HG03571 (cell line): Measurements from ENCODE around the gene WDPCP.
"Not testable (repeated sequence)": the region's sequence is repeated elsewhere in the genome, so short reads cannot be mapped to it uniquely, and the experiment has no call there.

Source experiments
- ATAC-seq: cut with Tn5 transposase; IDR thresholded peaks from one replicate; pipeline ENCODE4 v1.9.1; 2021; ENCODE audit not compliant: unreplicated experiment

The WDPCP gene

DNA sequence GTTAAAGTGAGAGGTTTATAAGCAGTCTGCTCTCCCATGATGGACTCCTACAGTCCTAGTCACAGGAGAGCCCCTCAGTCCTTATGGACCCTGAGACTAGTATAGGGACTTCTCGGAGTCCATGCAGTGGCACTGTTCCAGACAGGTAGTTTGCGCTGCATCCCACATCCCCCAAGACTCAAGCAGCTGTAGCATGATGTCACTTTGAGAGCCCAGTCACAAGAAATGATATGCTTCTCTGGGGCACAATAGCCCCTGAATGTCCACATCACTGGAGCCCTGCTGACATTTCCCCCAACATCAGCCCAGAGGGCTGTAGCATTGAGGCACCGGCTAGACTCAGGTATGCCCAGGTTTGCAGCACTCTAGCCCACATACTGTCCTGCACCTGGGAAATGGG is 317.6 kb downstream of the WDPCP start:
- no peak for ATAC-seq

DNA sequence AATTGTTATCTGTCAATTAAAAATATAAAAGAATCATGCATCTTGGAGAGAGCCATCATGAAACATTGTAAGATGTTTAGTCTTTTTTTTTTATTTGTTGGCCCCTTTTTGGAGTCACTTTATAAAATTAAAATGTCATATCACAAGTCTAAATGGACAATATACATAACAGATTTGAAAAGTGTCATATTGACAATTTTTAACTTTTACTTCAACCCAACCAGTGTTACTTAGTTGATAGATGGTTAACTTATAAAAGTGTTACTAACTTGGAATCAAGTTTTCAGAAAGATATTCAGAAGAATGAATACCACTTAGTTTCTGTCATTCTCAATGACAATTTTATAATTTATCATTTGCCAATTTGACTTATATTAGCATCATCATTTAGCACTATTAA is 319.3 kb downstream of the WDPCP start:
- no peak for ATAC-seq

DNA sequence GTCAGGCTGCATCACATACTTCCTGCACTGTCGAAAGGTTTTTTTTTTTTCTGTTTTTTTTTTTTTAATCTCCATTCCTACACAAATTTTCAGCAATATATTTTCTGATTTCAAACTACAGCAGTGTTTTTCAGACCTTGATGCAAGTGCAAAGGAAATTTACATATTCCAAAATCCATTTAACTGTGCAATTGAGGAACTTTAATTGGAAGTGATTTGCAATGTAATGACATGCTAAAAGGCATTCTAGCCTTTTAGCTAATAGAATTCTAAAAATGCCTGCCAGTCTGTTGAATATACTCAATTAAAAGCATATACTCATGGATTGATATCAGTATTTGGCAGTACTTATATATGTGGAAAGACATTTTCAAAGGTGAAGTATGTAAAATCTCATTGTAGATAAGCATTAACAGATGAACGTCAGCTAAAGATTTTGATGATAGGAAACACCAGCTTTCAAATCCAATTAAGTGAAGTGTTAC is 327.1 kb downstream of the WDPCP start:
- ATAC-seq = no peak

DNA sequence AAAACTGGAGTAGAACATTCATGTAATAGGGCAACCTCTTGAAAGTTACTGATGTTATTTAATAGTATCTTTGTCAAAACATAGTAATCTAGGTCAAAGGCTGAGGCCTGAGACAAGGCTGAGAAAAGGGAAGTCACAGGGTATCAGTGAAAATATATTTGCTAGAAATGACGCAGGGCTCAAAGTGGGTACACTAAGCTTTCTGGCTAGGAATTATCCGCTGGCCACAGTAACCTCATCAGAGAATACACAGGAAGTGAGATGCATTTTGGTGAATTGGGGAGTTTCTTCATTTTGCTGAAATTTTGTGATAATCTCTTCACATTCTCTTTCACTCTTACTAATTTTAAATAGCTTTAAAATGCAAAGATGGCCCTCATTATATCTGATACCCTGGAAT is 330.8 kb downstream of the WDPCP start:
- ATAC-seq = no peak

DNA sequence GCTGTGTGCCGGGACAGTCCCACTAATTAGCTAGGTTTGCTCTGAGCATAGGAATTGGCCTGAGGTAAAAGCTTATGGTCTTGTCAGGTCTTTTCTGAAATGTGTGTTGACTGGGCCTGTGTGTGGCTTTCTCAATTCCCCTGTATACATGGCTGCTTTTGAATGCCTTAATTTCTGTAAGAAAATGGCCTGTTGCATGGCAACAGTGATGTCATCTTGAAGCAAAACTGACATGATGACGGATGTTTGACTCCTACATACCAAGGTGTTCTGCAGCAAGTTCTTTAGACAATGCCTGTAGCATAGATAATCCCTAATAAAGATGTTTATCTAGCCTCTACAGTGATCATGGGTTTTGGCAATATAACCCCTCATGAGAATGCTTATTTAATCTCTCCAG is 339.1 kb downstream of the WDPCP start:
- ATAC-seq = no peak

DNA sequence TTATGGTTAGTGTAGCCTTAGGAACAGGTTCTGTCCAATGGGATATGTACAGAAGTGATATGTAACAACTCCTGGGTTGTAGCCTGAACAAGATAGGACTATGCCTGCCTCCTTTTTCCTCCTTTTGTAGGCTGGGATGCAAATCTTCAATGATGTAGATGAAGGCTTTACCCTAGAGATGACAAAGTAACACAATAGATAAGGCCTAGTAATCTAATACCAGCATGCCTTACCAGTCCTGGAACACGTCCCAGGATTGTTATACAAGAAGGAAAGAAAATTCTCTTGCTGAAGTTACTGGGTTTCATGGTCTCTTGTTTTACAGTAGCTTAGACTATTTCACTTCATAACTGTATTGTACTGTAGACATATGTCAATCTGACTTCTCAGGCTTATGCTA is 345.5 kb downstream of the WDPCP start:
- ATAC-seq = no peak

DNA sequence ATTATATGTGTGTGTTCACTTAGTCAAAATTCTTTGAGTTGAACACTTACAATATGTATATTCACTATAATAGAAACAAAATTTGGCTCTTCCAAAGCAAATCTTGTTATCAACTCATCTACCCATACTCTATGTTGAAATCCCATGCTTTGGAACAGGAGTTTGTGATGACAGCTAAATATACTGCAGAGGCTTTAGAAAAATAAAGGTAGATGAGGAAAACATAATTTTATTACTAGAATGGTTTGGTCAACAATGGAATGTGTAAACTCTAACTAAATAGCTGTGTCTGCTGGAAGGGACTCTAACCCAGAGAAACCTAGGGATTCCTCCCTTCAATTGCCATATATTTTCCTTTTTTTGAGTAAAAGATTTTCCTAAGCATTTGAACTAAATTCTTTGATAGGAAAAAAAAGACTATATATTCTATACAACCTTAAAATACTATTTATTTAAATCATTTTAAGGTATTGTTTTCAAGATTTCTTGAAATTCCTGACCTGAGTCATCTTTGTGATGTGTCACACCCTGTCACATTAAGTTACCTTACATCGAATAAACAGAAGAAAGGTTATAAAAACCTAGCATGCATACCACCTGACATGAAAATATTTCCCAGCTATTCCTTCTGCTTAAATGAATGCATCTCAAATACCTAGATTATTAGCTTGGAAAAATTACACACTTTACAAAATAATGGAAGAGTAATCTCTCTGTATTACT is 362.2 kb downstream of the WDPCP start:
- ATAC-seq = no peak

DNA sequence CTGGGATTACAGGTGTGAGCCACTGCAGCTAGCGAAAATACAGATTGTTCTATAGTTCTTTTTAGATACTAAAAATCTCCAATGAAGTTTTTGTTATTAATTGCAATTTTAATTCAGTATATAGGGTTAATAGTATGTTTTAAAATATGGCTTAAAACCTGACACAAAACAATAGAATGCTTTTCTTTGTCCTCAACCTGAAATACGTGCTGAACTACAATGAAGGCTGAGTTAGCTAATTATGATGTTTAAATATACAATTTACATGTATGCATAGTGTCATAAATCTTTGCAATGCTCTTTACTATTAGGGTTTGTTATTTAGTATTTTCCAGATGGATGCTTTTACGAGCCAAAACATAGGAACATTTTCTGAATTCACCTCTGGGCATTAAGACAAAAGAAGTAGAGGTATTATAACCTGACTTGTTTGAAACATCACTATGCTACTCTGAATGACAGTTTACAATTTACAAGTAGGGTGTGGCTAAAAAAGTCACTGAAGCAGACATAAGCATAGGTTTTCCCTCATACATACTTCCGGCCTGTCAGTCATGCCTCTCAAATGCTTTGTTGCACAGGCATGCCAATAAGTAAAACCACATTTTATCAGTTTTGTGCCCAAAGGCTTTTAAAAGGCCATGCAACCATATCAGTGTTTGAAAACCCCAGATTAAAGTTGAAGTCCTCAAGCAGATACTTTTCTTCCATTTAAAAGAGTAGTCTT is 369.3 kb downstream of the WDPCP start:
- ATAC-seq = no peak

DNA sequence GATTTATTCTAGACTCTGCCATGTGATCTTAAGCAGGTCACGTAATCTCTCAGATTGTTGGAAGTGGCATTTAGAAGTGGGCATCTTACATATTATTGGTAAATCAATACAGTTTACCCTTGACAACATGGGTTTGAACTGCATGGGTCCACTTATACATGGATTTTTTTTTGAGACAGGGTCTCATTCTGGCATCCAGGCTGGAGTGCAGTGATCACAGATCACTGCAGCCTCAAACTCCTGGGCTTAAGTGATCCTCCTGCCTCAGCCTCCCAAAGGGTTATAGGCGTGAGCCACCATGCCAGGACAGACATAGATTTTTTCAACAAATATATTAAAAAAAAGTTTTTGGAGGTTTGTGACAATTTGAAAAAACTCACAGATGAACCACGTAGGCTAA is 393.0 kb downstream of the WDPCP start:
- no peak for ATAC-seq

DNA sequence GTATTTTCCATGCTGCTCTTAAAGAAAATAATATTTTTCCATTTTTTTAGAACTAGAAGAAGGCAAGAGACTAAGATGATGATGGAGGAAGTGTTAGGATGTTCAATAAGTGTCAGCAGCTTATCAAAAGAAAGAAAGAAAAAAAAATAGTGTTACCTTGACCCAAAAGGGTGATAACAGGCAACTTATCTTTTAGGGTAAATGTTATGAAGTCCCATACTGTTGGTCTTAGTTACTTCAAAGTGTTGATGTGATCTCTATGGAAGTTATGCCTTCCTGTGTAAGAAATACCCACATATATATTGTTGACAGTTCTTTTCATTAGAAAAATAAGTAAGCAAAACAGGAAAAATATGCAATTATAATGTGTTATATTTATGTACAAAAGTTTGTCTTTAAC is 394.1 kb downstream of the WDPCP start:
- no peak for ATAC-seq

DNA sequence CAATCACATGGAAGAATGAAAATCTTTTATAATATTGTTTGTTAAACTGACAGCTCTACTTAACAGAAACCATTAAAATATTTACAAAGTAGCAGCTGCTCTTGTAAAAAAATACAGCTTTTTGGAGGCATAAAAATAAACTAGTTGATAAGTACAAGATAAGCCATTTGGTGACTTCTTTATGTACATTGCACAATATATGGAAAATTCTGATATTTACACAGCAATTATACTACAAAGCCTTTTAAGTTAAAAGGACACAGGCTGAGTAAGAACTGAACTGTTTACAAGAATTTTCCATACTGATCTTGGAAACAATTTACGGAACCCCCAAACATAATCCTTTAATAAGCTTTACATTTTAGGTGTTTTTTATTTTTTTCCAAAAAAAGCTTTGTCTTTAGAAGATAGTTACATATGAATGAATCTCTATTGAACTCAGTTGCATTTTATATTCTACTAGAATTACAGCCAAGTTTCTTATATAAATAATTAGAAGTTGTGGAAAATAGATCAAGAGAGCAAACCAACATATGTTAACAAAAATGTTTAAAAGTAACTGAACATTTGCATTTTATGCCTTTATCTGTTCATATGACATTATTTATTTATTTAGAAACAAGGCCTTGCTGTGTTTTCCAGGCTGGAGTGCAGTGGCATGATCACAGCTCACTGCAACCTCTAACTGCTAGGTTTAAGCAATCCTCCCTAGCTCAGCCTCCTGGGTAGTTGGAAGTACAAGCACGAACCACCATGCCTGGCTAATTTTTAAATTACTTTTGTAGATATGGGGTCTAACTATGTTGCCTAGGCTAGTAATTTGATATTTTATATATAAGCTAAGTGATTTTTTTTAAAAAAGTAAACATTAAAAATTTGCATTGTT is 395.1 kb downstream of the WDPCP start:
- ATAC-seq = no peak

DNA sequence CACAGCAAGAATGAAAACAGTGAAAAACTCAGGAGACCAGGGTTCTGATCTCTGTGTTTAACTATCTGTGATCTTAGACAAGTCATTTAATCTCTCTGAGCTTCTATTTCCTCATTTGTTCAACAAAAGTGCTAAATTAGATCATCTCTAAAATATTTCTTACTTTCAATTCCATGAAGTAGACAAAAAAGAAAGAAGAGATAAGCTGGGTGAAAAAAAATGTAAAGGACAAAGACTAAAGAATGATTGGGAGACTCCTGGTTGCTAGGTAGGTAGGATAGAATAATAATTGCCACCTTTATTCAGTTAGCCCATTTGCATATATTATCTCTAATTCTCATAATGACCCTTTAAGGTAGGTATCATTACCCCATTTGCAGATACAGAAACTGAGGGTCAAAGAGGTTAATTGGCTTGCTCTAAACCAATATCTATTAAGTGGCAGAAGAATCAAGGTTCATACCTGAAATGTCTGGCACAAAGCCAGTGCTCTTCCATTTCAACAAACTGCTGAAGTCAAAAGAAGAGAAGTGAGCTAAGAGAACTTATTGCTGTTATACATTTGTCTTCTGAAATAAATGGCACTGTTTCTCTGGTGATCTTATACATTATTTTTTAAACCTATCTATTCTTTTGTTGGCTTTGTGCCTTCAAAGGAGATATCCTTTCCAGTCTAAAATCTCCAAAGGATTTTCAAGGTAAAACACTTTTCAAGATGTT is 395.9 kb downstream of the WDPCP start:
- no peak for ATAC-seq

DNA sequence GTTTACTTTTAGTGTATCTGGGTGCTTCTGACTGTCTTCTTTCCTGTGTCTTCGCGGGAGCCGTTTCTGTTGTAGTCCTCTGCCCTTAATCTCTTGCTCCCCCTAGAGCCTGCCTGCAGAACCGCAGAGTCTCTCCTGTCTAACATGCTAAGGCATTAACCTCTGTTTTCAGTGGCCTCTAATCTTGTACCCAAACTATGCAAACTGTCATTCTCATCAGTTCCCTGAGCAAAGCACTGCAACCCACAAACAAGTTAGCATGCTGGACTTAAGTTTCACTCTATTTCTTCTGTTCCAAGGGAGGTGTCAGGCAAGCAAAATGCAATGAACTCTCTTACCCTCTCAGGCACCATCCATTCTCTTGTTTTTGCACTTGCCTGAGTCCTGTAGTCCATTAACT is 399.3 kb downstream of the WDPCP start:
- no peak for ATAC-seq

DNA sequence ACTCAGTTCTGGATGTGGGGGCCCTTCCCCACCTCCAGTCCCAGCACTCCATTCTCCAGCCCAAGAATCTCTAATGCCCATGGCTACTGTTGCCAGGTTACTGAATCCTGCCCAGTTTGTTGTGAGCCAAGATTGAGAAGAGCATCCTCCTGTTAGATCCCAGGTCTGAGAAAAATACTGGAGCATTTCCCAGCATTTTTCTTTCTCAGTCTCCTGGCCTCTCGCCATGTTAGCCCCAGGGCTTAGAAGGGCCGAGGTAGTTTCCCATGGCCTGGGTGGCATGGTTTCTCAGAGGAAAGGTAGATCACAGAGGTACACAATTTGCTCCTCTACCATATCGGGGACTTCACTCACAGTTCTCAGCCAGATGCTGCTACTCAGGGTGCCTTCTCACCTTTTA is 401.9 kb downstream of the WDPCP start:
- ATAC-seq = no peak

DNA sequence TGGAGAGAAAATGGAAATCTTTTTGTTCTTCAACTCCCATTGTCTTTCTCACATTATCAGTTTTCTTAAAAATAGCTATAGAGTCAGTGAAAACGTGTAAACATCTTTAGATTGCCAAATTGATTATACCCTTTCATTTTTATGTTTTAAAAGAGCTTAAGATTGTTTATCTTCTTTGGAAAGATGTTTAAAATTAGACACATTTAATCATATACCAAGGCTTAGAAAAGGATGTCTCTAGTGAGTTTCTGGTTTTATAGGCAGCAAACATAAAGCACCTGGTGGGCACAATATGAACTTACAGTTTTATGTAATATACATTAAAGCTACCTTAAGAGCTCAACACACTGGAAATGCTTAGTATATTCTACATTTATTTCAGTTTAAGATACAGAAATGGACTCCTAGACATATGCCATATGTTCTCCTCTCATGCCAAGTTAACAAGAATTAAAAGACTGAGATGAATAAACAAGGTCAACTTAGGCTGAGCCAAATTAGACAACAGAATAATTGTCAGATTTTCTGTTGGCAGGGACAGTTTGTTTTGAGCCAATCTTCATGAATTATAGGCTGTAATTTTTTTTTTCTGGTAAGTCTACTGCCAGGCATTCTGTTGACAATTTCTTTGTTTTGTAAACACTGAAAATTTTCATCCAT is 425.0 kb downstream of the WDPCP start:
- ATAC-seq = no peak

DNA sequence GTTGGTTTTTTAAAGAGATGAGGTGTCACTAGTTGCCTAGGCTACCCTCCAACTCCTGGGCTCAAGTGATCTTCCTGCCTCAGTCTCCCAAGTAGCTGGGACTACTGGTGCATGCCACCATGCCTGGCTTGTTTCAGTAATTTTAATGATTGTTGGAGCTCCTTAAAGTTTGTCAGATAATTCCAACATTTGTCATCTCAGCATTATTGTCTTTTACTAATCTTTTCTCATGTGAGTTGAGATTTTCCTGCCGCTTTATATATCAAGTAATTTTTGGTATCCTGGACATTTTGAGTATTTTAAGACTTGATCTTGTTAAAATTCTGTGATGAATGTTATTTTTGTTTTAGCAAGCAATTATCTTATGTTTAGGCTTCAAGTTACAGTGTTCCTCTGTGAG is 429.0 kb downstream of the WDPCP start:
- ATAC-seq = no peak

DNA sequence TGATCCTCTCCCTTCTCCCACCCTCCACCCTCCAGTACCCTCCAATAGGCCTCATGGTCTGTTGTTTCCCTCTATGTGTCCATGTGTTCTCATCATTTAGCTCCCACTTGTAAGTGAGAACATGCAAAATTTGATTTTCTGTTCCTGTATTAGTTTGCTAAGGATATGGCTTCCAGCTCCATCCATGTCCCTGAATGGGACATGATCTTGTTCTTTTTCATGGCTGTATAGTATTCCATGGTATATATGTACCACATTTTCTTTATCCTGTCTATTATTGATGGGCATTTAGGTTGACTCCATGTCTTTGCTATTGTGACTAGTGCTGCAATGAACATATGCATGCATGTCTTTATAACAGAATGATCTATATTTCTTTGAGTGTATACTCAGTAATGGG is 451.6 kb downstream of the WDPCP start:
- ATAC-seq = not testable (repeated sequence)

DNA sequence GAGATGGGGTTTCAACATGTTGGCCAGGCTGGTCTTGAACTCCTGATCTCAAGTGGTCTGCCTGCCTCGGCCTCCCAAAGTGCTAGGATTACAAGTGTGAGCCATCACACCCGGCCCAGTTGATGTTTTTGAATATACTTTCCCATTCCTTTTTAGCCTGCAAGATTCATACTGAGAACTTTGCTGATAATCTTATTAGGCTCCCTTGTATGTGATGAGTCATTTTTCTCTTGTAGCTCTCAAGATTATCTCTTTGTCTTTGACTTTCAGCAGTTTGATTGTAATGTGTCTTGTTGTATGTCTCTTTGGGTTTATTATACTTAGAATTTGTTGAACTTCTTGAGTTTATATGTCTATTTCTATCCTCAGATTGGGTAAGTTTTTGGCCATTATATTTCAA is 456.3 kb downstream of the WDPCP start:
- no peak for ATAC-seq

DNA sequence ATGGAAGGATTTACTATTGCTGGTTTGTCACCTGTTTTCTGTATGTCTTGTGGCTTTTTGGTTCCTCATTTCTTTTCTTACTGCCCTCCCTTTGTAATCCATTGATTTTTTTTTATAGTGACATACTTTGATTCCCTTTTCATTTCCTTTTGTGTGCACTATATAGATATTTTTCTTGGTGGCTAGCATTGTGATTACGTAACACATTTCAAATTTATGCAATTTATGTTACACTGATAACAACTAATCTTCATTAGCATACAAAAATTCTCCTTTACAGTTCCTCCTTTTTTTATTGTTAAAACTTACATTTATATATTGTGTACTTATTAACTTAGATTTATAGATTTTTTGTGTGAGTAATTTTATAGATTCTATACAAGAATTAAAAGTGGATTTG is 457.1 kb downstream of the WDPCP start:
- ATAC-seq = no peak

DNA sequence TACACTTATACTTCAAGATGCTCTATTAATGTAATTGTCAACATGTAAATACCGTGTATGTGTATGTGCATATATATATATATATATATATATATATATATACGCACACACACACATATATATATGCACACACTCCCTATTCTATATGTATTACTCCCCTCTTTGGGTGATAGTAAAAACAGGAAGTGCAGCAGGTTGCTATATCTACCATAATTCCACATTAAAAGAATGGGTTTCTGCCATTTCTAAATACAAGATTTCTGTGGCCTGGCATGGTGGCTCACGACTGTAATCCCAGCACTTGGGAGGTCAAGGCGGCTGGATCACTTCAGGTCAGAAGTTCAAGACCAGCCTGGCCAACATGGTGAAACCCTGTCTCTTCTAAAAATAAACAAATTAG is 460.7 kb downstream of the WDPCP start:
- no peak for ATAC-seq

DNA sequence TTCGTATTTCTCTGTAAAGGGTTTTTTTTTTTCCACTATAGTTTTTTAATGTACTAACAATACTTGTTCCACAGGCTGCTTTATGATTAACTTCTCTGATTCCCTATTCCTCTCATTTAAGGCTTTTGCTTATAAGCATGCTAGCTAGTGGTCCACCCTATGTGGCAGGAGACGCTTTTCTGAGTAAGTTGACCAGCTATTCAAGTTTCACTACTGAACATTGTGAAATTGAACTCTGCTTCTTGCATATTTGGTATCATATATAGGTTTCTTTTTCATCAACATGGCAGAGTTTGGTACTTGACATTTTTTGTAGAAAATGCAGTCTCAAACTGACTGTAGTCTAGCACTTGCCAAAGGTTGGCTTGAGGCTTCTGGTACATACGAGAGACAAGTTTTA is 463.4 kb downstream of the WDPCP start:
- ATAC-seq = no peak
